Subcutaneous adipose tissue (tissue), 4 donors: ENCODE data around the gene CD247. TPM values are rescaled to one million over a fixed set of nuclear protein-coding genes. Genes with fewer than 3 reads are reported as not detected.

Experiments
- total RNA-seq, 4 donors: library from RNA; depleted of rRNA; stranded (reverse); fragments of >200 nt; gene quantifications; one replicate each; pipeline ENCODE4 v1.1.0, GENCODE V29; 2016
- TF ChIP-seq, protein P1 (sequence below): fragments of 450-650 bp; IDR thresholded peaks from one replicate; pipeline ENCODE4 v1.5.1; 2016; ENCODE audit warnings: low read depth, mild to moderate bottlenecking, control low read depth, antibody characterized with exemption, moderate library complexity

CD247 gene
- total RNA-seq, 4 donors from 2014 or later = 1.3 to 3.4 (median 2.1) TPM

DNA sequence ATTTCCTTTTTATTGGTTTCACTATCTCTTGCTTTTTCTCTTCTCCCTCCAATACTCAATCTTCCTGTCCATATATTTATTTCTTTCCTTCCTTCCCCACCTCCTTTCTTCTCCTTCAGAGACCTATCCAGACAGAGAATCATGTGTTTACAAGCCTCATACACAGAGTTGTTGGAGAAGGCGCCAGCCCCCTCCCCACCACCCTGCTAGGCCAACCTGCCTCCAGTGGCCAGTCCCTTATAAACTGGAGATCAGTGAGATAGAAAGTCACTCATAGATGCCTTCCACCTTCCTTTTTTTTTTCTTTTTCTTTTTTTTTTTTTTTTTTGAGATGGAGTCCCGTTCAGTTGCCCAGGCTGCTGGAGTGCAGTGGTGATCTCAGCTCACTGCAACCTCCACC is 53.3 kb downstream of the CD247 start:
- TF ChIP-seq, protein P1, sequence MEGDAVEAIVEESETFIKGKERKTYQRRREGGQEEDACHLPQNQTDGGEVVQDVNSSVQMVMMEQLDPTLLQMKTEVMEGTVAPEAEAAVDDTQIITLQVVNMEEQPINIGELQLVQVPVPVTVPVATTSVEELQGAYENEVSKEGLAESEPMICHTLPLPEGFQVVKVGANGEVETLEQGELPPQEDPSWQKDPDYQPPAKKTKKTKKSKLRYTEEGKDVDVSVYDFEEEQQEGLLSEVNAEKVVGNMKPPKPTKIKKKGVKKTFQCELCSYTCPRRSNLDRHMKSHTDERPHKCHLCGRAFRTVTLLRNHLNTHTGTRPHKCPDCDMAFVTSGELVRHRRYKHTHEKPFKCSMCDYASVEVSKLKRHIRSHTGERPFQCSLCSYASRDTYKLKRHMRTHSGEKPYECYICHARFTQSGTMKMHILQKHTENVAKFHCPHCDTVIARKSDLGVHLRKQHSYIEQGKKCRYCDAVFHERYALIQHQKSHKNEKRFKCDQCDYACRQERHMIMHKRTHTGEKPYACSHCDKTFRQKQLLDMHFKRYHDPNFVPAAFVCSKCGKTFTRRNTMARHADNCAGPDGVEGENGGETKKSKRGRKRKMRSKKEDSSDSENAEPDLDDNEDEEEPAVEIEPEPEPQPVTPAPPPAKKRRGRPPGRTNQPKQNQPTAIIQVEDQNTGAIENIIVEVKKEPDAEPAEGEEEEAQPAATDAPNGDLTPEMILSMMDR = no peak

DNA sequence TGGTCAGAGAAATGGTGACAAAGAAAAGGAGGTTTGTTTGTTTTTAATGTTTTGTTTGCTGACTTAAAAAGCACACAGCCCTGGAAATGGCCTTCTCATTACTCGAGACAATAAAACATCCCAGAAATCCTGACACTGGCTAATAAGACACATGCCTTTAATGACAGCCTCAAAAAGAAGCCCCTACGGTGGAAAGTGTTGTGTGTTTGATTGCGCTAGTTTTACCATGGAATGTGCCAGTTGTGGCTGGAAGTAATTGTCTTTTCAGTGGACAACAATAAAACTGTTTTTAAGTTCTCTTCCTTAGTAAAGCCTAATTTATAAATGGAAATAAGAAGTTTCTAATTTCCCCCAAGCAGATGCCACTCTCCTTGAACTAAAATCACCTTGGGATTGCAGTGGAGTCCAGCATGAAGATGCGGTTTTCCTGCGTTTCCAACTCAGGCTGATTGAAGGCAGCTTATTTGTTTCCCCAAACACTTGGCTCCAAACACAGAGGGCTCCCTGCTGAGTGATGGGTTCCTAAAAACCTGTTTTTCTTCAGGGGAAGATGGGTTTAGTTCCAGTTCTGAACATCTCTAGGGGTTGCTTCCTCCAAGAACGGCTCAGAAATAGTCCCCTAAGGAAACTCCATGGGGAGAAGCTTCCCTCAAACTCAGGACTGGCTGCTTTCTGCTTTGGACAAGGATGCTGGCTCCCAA is 54.3 kb downstream of the CD247 start:
- TF ChIP-seq, protein P1 = no peak

DNA sequence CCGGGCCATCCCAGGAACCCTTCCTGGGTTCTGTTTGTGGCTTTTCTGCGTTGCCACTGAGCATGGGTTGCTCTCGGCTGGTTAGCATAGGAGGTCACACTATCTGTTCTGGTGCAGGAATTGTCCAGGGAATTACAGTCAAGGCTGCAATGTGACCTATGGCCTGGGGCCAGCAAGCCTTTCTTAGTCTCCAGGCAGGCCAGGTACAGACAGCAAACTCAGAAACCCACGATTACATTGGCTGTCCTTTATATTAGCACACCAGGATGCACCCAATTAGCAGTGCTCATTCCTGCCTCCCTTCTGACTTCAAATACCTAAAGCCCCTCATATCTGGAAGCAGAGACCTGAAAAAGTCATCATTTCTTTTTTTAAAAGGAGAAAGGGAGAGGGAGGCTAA is 55.2 kb downstream of the CD247 start:
- TF ChIP-seq, protein P1 = no peak

DNA sequence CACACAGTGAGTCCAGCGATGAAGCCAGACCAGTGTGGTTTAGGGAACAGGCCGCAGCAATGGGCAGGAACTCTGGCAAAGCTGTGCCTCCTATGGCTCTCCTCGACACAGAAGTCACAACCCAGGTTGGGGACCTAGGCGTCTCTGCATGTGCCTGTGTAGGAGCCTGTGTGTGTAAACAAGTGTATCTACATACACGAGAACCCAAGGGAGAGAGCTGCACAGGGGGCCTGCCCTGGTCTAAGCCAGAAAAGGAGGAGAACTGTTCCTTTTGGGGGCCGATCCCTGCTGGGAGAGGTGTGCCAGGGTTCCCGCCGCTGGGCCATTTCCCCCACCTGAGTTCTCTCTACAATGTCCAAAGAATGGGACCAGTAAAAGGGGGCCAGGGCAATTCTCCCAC is 56.0 kb downstream of the CD247 start:
- TF ChIP-seq, protein P1 = no peak

DNA sequence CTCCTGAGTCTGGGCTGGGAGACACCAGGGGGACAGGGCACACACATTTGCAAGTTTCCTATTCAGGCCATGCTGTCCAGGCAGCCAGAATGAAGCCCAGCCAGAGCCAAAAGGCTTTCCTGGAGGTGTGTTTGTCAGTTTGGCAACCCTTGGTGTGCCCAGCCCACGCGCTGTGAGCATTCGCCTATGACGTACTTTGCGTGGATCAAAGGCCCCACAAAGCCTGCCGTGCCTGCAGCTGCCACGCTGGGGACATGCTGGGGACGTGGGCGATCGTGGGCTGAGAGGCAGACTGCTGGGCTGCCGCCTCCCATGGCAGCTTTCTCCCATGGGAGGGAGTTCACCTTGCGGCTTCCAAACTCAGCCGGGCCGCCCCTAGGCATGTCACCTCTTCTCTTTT is 57.5 kb downstream of the CD247 start:
- TF ChIP-seq, protein P1 = no peak

DNA sequence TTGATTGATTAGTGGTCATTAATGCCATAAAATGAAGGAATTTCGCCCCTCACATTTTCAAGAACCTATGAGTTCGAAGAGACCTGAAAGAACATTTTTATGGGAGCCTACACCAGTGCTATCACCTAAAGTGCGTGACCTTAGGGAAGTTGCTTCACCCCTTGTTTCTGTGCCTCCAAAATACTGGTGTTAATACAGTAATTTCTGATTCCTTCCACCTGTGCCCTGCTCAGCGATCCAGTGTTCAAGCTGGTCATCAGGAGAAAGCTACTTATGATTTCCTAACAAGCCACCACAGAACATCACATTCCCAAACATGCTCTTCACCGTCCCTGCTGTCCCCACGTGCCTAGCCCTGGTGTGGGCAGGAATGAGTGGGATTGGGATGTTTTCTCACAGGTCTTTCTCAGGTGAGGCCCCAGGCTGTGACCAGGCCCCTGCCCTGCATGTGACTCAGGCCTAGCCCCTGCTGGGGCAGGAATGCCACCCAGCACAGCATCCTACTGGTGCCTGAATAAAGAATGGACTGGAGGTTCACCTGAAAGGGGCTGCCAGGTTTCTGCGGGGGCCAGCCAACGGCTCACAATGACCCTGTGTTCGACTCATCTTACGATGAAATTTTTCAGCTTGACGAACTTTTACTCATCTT is 60.3 kb downstream of the CD247 start:
- TF ChIP-seq, protein P1 = no peak

DNA sequence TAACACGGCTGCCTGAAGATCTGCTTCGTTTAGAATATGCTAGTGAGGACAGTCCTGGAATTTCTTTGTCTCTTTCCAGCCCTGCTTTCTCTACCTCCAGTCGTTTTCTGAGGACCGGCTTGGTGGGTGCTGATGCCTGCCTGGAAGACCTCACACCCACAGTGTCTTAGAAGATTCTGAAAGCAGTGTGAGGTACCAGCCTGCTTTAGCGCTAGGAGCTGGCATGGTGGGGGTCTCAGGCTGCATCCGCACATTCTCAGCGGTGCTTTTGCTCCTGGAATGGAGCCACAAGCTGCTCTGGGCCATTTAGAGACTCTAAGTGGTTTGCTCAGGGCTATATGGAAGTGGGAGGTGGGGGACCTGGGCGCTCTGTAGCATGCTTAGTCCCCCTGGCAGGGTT is 61.4 kb downstream of the CD247 start:
- TF ChIP-seq, protein P1 = no peak
